GM12878 (cell line): Measurements from ENCODE around the gene KIFAP3. TPM values are rescaled to one million over a fixed set of nuclear protein-coding genes. Genes with fewer than 3 reads are reported as not detected.

ENCODE experiments used
- polyA plus RNA-seq, 11 experiments: library from polyadenylated mRNA; depleted of rRNA in 4 of 11; unstranded in 6 of 11; stranded (reverse) in 5 of 11; fragments of >200 nt; fragmentation: Nextera tagmentation in 4 of 11; fragmentation: Illumina TruSeq in 1 of 11; extraction: Ambion mirVana in 4 of 11; extraction: Trizol in 1 of 11; gene quantifications; 1 replicate in 1 of 11; 2 replicates in 10 of 11; pipeline versions ENCODE4 v1.2.1 to v1.2.3, GENCODE V29; 2011 to 2016; ENCODE audit warnings: inconsistent platforms in 2 of 11, missing spikeins in 2 of 11, low read depth in 1 of 11
- total RNA-seq, 4 experiments: library from RNA; depleted of rRNA in 3 of 4; stranded (reverse); fragments of >200 nt in 3 of 4; fragmentation: Illumina TruSeq in 1 of 4; extraction: Trizol in 1 of 4; gene quantifications; 2 replicates each; pipeline versions ENCODE4 v1.2.1 to v1.2.3, GENCODE V29; 2013 to 2021
- TF ChIP-seq, protein P1 (sequence below): fragments of 450-650 bp; IDR thresholded peaks from 2 replicates; pipeline ENCODE4 v1.6.1; 2017; ENCODE audit warnings: mild to moderate bottlenecking, moderate library complexity
- TF ChIP-seq, protein P2 (sequence below): IDR thresholded peaks from 2 replicates; pipeline ENCODE4 v1.6.1; 2012; ENCODE audit warnings: improper control_type of control experiment, low read depth, low read length; ENCODE audit not compliant: insufficient replicate concordance

KIFAP3 gene
- total and polyA plus RNA-seq, 10 of the 15 experiments (the other 5 are each of a cell fraction or from before 2014, with no cell fraction given) = 13.7 to 100 (median 18.9) TPM

DNA sequence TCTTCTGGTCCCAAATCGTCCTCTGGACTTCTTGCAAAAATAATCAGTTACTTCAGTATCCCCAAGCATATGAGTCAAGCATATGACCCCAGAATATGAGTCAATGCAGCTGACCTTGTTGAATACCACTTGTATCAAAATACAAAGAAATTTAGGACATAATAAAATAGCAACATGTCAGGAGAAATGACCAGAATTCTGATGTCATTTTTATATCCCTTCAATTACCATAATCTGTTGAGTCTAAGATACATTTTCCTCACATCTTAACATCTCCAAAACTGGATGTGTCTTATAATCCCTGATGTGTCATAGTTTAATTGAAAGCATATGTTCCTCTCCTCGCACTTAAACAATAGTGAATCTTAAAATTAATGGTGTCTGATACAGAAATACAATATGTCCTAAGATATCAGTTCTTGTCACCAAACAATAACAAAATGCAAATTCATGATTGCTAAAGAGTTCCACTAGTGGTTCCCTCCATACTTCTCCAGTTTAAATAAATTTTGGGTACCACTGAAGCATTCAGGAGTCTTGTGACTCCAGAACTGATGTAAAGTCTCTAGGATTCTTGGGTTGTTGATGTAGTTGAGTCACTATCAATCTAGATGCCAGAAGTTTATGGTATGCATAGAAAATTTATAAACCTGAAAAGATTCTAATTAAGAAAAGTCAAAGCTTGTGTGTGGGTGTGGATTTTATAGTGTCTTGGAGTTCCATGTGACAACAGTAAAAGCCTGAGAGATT lies 41.8 kb downstream of the KIFAP3 start (continued):
- TF ChIP-seq, protein P1, sequence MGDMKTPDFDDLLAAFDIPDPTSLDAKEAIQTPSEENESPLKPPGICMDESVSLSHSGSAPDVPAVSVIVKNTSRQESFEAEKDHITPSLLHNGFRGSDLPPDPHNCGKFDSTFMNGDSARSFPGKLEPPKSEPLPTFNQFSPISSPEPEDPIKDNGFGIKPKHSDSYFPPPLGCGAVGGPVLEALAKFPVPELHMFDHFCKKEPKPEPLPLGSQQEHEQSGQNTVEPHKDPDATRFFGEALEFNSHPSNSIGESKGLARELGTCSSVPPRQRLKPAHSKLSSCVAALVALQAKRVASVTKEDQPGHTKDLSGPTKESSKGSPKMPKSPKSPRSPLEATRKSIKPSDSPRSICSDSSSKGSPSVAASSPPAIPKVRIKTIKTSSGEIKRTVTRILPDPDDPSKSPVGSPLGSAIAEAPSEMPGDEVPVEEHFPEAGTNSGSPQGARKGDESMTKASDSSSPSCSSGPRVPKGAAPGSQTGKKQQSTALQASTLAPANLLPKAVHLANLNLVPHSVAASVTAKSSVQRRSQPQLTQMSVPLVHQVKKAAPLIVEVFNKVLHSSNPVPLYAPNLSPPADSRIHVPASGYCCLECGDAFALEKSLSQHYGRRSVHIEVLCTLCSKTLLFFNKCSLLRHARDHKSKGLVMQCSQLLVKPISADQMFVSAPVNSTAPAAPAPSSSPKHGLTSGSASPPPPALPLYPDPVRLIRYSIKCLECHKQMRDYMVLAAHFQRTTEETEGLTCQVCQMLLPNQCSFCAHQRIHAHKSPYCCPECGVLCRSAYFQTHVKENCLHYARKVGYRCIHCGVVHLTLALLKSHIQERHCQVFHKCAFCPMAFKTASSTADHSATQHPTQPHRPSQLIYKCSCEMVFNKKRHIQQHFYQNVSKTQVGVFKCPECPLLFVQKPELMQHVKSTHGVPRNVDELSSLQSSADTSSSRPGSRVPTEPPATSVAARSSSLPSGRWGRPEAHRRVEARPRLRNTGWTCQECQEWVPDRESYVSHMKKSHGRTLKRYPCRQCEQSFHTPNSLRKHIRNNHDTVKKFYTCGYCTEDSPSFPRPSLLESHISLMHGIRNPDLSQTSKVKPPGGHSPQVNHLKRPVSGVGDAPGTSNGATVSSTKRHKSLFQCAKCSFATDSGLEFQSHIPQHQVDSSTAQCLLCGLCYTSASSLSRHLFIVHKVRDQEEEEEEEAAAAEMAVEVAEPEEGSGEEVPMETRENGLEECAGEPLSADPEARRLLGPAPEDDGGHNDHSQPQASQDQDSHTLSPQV = no peak
- TF ChIP-seq, protein P2, sequence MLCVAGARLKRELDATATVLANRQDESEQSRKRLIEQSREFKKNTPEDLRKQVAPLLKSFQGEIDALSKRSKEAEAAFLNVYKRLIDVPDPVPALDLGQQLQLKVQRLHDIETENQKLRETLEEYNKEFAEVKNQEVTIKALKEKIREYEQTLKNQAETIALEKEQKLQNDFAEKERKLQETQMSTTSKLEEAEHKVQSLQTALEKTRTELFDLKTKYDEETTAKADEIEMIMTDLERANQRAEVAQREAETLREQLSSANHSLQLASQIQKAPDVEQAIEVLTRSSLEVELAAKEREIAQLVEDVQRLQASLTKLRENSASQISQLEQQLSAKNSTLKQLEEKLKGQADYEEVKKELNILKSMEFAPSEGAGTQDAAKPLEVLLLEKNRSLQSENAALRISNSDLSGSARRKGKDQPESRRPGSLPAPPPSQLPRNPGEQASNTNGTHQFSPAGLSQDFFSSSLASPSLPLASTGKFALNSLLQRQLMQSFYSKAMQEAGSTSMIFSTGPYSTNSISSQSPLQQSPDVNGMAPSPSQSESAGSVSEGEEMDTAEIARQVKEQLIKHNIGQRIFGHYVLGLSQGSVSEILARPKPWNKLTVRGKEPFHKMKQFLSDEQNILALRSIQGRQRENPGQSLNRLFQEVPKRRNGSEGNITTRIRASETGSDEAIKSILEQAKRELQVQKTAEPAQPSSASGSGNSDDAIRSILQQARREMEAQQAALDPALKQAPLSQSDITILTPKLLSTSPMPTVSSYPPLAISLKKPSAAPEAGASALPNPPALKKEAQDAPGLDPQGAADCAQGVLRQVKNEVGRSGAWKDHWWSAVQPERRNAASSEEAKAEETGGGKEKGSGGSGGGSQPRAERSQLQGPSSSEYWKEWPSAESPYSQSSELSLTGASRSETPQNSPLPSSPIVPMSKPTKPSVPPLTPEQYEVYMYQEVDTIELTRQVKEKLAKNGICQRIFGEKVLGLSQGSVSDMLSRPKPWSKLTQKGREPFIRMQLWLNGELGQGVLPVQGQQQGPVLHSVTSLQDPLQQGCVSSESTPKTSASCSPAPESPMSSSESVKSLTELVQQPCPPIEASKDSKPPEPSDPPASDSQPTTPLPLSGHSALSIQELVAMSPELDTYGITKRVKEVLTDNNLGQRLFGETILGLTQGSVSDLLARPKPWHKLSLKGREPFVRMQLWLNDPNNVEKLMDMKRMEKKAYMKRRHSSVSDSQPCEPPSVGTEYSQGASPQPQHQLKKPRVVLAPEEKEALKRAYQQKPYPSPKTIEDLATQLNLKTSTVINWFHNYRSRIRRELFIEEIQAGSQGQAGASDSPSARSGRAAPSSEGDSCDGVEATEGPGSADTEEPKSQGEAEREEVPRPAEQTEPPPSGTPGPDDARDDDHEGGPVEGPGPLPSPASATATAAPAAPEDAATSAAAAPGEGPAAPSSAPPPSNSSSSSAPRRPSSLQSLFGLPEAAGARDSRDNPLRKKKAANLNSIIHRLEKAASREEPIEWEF = no peak
- TF ChIP-seq, all 136 proteins: peak for 0
